GM18517 (cell line): Measurements from ENCODE around the gene DIP2B.
"Not testable (repeated sequence)": the region's sequence is repeated elsewhere in the genome, so short reads cannot be mapped to it uniquely, and the experiment has no call there.

Experiments used
- ATAC-seq: cut with Tn5 transposase; IDR thresholded peaks from one replicate; pipeline ENCODE4 v1.9.1; 2021; ENCODE audit warnings: mild to moderate bottlenecking, moderate library complexity; ENCODE audit not compliant: unreplicated experiment

DIP2B gene

DNA sequence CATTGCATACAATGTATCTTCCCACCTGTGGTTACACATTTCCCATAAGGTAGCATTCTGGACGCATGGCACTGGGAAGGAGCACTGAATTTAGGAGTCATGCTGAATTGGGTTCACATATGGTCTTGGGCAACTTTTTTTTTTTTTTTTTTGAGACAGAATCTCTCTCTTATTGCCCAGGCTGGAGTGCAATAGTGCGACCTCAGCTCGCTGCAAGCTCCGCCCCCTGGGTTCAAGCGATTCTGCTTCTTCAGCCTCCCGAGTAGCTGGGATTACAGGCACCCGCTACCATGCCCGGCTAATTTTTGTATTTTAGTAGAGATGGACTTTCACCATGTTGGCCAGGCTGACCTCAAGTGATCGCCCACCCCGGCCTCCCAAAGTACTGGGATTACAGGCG is 13.3 kb downstream of the DIP2B start:
- no peak for ATAC-seq

DNA sequence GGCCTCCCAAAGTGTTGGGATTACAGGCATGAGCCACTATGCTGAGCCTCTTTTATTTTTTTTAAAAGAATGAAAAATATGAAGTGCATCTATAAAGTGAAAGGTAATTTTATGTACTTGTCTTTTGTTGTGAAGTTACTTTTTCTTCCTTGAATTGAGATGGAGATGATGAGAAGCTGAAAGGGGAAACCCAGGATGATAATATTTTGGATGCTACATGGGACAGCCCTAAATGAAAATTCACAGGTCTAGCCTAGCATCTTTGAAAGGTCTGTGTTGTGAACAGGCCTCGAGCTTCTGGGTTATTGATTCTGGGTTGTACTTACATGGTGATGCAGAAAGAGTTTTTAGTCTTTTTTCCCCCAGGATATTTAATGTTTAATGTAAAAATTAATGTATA is 14.6 kb downstream of the DIP2B start:
- ATAC-seq = no peak

DNA sequence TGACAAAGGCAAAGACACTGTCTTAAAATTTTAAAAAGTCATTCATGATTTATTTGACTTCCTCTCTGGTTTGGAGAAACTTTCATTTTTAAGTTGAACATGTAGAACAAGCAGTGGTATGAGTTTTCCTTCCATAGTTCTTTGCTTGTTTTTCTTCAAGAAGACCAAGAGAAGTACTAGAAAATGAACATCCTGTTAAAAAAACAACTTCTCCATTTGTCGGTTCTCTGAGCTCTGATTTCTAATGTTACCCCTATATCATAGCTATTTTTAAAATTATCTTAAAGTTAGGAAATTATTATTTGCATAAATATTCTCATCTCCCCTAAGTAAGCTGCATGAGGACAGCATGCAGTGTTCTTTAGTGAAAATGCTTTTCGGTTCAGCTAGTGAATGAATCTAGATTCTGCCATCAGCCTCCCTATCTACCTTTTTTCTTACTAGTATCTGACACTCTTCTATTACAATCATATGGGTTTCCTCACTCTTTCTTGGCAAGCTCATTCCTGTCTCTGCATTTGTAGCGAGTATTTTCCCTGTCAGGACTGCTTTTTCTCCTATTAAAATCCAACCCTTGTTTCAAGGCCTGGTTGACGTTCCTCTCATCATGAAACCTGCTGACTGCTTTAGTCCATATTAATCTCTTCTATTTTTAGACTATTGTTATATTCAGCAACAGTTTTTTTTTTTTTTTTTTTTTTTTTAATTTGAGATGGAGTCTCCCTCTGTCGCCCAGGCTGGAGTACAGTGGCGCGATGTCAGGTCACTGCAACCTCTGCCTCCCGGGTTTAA is 15.8 kb downstream of the DIP2B start:
- ATAC-seq = no peak

DNA sequence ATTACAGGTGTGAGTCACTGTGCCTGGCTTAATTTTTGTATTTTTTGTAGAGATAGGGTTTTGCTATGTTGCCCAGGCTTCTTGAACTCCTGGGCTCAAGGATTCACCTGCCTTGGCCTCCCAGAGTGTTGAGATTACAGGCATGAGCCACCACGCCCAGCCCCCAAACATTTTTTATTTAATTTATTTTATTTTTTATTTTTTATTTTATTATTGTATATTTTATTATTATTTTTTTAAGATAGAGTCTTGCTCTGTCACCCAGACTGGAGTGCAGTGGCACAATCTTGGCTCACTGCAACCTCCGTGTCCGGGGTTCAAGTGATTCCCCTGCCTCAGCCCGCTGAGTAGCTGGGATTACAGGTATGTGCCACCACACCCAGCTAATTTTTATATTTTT is 17.0 kb downstream of the DIP2B start:
- ATAC-seq = not testable (repeated sequence)

DNA sequence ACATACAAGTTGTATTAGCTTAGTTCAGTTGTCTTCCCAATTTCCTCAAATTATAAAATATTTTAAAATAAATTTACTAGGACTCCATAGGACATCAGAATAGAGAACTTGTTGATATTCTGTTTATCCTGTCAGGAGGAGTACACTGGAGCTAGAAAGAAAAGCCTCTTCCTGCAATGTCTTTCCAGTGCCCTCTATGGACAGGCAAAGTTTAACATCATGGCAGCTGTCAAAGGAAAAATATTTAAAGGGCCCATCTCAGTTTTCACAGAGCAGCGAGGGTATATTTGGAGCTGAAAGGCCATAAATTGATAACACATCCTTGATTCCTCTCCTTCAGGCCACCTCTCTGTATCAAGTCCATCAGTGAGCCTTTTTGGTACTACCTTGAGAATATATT is 19.0 kb downstream of the DIP2B start:
- ATAC-seq = no peak

DNA sequence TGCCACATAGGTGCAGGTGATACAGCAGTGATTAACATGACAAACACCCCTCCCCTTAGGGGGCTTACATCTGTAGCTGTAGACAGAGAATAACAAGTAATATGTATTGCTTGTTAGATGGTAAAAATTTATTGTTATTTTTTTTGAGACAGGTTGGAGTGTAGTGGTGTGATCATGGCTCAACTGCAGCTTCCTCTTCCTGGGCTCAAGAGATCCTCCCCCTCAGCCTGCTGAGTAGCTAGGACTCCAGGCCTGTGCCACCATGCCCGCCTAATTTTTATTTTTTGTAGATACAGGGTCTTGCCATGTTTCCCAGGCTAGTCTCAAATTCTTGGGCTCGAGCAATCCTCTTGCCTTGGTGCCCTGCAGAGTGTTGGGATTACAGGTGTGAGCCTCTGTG is 19.8 kb downstream of the DIP2B start:
- ATAC-seq = no peak

DNA sequence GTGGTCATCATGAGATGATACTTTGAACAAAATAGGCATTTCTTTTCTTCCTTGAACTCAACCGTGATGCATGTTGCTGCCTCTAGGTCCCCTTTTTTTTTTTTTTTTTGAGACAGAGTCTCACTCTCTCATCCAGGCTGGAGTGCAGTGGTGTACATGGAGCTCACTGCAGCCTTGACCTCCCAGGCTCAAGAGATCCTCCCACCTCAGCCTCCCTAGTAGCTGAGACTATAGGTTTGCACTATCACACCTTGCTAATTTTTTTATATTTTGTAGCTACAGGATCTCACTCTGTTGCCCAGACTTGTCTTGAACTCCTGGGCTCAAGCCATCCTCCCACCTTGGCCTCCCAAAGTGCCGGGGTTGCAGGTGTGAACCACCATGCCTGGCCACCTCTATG is 20.6 kb downstream of the DIP2B start:
- ATAC-seq = no peak

DNA sequence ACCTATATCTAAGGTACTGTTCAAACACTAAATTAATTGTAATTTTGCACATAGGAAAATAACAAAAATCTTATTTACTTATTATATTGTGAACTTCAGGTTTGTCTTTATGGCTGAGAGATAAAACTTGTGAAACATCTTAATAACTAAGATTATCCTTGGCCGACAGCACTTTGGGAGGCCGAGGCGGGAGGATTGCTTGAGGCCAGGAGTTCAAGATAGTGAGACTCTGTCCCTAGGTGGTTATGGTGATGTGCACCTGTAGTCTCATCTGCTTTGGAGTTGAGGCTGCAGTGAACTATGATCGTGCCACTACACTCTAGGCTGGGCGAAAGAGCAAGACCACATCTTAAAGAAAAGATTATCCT is 22.6 kb downstream of the DIP2B start:
- no peak for ATAC-seq

DNA sequence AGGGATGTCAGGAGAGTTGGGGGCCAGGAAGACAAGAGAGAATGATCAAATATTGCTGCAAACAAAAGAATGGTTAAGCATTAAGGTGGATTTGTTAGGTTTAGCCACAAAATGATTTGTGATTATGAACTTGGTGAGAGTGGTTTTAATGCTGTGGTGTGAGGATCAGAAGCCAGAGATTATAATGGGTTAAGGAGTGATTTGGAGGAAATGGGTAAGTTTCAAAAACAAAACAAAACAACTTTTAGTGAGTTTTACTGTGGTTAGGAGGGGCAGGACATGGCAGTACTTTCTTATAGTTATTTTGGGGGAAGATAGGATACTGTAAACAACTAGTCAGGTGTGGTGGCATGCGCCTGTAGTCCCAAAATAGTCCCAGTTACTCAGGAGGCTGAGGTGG is 24.0 kb downstream of the DIP2B start:
- no peak for ATAC-seq

DNA sequence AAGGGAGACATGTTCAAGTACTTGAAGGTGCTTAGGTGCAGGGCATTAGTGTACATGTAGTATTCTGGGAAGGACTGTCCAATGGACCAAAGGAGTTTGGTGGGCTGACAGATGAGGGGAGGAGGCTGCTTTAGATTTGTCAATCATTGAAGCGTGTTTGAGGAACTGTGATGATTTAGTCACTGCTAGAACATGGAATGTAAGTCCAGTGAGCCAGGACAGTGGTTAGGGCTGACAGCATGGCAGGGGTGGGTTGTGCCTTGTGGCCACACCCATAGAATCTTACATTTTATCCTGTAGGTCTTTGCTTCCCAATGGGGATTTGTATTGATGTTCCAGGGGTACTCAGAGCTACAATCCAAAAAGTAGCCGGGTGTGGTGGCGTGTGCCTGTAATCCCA is 24.6 kb downstream of the DIP2B start:
- ATAC-seq = no peak

DNA sequence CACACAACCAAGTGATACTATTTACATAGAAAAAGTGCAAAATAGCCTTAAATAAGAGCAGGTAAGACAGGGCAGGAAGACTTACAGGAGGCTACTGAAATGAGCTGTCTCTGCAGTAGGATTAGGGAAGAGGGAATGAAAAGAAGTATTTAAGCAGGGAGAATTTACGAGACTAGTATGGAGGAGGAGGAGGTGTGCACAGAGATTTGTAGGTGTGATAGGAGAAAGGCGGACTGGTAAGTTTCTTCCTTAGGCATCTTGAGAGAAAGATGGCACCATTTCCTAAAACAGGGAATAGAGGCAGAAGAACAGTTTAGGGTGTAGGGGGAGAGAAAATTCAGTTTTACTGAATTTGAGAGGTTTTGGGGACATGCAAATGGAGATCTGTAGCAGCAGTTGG is 25.7 kb downstream of the DIP2B start:
- ATAC-seq = no peak

DNA sequence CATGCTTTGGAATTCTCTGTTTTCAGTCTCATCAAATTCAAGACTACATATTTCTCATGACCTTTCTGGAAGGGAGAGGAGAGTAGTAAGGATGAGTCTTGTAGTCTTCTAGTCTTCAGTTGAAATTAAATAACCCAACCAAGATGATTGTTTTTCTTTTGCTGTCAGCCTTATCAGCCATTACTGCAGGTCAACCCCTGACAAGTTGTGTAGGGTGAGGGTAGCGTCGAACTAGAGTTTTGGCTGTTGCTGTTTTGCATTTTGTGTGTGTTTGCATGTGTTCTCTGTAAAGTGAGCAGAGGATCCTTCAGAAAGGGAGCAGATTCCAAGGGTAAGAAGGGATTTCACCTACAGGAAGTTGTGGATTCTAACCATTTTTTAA is 28.4 kb downstream of the DIP2B start:
- no peak for ATAC-seq

DNA sequence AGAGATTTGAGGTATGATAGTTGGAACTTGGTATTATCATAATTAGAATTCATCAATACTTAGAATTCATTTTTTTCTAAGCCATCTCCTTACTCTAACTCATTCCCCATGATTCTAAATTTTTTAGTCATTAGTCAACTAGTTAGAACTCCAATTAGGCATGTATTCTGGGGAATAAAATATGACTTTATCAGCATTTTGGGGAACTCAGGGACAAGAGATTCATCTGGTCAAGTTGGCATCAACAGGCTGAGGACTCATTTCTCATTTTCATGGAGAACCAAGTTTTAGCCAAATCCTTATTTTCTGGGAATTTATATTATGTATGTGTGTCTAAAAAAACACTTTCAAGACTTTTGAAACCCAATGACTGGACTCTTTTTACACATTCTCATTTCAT is 29.2 kb downstream of the DIP2B start:
- ATAC-seq = no peak

DNA sequence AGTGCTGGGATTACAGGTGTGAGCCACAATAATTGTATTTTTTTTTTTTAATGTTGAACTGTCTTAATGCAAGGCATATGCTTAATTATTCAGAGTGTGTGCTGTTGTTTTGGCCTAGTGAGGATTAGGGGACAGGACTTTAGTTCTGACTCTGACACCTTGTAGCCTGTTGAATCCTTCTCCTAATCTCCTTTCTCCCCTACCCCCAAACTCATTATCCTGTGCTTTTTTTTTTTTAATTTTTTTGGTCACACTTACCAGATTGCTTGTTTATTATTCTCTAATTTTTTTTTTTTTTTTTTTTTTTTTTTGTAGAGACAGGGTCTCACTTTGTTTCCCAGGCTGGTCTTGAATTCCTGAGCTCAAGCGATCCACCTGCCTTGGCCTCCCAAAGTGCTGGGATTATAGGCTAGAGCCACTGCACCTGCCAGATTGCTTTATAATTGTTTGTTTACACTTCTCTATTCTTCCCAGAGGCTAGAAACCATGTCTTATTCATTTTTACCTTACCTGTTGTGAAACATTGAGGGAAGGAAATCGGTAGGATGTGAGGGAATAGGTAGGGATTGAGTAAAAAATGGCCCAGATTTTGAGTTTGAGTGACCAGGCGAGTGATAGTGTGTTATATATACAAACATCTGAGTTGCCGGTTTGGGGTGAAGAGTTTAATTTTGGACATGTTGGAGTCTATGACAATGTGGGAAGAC is 32.2 kb downstream of the DIP2B start:
- no peak for ATAC-seq

DNA sequence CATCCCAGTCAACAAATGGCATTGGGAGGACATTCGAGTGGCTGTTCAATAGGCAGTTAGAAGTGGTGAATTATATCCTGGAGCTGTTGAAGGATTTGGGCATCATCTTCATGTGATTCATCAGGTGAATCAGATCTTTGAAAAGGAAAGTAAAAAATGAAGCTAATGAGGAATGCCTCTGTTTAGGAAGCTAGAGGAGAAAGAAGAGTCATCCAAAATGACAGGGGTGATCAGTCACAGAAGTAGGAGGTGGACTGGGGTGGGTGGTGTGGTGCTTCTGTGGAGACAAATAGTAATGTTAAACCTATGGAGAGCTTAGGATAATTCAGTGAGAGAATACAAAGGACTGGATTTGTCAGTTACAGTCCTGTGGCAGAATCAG is 32.7 kb downstream of the DIP2B start:
- ATAC-seq = no peak

DNA sequence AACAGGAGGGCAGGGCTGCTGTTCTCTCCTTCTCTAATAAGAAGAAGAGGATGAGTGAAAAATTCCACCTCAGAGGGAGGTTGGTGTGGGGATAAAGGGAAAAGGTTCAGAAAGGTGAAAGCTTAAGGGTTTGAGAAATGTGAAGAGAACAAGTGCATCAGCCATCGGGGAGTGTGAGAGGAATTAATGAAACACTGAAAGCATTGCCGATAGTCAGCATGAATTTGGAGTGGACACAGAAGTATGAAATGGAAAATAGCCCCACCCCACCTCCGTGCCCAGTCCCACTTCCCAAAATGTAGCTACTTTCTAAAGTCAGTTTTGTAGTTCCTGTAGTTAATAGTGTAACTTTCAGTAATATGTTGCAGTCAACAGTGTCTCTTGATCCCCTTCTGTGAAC is 33.4 kb downstream of the DIP2B start:
- ATAC-seq = no peak

DNA sequence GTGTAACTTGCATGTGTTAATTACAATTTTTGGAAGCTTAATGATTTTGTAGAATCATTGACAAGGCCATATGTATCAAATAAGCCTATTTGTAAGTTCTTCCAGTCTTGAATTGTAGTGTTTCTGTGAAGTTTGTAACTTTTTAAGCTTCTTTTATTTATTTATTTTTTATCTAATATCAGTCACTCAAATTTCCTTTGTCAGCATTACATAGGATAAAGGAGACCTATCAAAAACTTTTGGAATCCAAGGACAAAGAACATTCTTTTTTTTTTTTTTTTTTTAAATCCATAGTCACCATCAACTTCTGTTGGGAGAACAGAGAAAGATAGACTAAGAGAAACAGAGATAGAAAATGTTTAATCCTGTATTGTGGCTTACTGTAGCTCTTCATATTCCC is 36.4 kb downstream of the DIP2B start:
- ATAC-seq = no peak

DNA sequence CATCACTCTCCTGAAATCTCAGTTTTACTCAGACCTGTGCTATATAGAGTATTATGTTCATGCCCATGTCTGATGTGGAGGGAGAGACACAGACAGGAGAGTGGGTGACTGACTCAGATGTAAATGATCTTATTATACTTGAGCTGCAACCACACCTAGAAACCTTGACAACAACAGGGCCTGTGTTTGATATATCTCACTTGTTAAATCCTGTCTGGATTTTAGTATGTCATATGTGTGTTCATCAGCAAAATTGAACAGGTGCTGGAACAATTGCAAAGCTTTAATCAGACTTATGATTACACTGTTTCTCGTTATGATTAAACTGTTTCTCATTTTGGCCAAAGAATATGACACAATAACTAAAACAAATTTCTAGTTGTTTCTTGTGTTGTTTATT is 37.7 kb downstream of the DIP2B start:
- no peak for ATAC-seq

DNA sequence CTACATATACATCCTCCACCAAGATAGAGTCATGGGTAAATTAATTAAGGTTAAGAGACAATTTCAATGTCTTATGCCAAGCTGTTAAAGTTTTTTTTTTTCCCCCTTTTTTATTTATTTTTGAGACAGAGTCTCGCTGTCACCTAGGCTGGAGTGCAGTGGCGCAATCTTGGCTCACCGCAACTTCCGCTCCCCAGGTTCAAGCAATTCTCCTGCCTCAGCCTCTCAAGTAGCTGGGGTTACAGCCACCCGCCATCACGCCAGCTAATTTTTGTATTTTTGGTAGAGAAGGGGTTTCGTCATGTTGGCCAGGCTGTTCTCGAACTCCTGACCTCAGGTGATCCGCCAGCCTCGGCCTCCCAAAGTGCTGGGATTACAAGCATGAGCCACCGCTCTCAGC is 38.4 kb downstream of the DIP2B start:
- ATAC-seq = not testable (repeated sequence)

DNA sequence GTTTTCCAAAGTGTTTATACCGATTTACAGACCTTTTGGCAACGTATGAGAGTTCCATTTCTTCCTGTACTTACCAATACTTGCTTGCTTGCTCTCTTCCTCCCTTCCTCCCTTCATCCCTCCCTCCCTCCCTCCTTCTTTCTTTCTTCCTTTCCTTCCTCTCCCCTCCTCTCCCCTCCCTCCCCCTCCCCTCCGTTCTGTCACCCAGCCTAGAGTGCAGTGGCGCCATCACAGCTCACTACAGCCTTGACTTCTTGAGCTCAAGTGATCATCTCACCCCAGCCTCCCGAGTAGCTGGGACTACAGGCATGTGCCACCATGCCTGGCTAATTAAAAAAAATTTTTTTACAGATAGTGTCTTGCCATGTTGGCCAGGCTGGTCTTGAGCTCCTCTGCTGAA is 40.4 kb downstream of the DIP2B start:
- no peak for ATAC-seq

DNA sequence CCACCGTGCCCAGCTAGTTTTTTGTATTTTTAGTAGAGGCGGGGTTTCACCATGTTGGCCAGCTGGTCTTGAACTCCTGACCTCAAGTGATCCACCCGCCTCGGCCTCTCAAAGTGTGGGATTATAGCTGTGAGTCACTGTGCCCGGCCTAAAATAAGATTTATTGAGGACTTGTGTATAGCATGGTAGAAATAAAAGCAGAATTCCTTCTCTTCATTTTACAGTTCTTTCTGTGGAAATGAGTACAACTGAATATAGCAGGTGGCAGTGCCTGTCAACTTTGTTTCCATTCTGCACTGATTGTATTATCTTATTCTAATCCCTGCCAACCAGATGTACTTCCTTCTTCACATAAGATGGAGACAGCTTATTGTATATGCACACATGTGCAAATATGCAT is 41.0 kb downstream of the DIP2B start:
- no peak for ATAC-seq

DNA sequence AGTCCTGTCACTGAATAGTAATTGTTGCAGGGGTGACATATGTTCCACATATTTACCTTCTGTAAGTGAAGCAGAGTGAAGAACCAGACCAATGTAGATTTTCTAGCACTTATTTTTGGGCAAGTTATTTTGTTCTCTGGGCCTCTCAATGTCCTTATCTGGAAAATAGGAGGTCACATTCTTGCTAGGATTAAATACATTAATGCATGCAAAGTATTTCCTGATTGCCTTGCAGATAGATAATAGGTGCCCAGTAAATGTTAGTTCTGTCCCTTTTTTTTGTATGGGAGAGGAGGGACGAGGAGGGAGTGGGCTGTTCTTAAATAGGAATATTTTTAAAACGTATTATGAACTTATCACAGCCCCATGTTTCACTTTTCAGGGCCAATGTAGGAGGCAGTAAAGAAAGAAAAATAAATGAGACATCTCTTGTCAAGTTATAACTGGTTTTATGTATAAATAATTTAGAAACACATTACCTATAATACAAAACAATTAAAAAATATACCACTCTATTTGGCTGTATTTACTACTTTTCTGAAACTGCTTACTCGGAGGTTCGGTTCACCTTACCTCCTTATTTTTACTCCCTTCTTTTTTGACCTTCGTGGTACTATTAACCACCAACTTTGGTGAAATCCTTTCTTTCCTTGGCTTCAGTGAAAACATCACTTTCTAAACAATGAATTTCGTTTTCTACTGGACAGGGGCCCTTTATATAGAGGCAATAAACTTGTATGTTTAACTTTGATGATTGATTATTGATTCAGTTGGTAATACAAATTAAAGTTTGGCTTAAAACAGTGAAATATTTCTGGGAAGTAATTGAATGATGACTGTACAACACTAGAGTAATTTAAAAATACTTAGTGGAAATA is 41.9 kb downstream of the DIP2B start:
- no peak for ATAC-seq
